Measurements from ENCODE around the gene NAA10. TPM values are rescaled to one million over a fixed set of nuclear protein-coding genes. Genes with fewer than 3 reads are reported as not detected.
A peak's percentile ranks its signal among the peaks of the same experiment; 100 is the strongest.

NAA10 gene
- total RNA-seq, 1 experiment from 2014 or later = 246 TPM

GRCh38 chrX:153885968-153886903, 48.6 kb downstream of the NAA10 start, which contains the start of gene L1CAM:
Gene L1CAM (minus strand): TSS chrX:153886173. CDS start chrX:153875836, 10,337 bp downstream.
- peaks cover 57% of the 10 kb centered on the region for H3K4me1 ChIP-seq (ENCODE audit: control insufficient read depth, insufficient read depth, low read length)
- ATAC-seq = peak; percentile 56
- H3K4me3 ChIP-seq (ENCODE audit: low read depth in 2 of 2, low read length in 2 of 2) = peak within 1 kb of the TSS; percentile 62 to 74
- TF ChIP-seq SIN3A (IDR thresholded peaks at IDR 0.05; ENCODE audit: borderline replicate concordance, insufficient read depth, low read depth, low read length) (0 out of 2 replicates have a peak, but pooled peaks have one; percentile 37), TCF7L2 (IDR thresholded peaks at IDR 0.05; ENCODE audit: low read depth, low read length) (no peak), REST (IDR thresholded peaks at IDR 0.05; ENCODE audit: insufficient read depth in 1 of 2, low read depth in 2 of 2, low read length in 1 of 2) (no peak), POLR2AphosphoS5 (IDR thresholded peaks at IDR 0.05; ENCODE audit: low read depth, low read length) (peak; percentile 20; the same call in 1 of the 2 replicates), CTCF (IDR thresholded peaks at IDR 0.05) (no peak)
- POLR2A ChIA-PET = interaction anchor here (0.7 kb wide), 1 partner anchor 424 kb away, joined by 7 read pairs; no protein-coding TSS in a partner anchor
- H3K27me3 ChIP-seq (ENCODE audit: control insufficient read depth, insufficient read depth, low read length) = no peaks in the 10 kb centered on the region
- H3K27ac ChIP-seq (ENCODE audit: low read length) = peak within 1 kb of the TSS; percentile 89
- in situ Hi-C loops (cut with HindIII; ENCODE audit: low pct_unique_long_range_greater_than_20kb, low sequenced_read_pairs) = no loop called here
- no peaks in the 10 kb centered on the region for H3K36me3 ChIP-seq (ENCODE audit: control insufficient read depth, insufficient read depth, low read length)
- intact Hi-C loops (cut with micrococcal nuclease; ENCODE audit: unreplicated experiment) = loop anchor here (10.0 kb wide), 2 partner anchors 81 to 121 kb away; partner anchors contain the start of gene PLXNB3
- BruUV-seq (replicated peaks) = no TSS peak
- CTCF ChIA-PET = interaction anchor here (0.6 to 1.6 kb wide), 2 partner anchors 37 to 199 kb away, joined by 3 to 10 read pairs; partner anchors contain the start of gene SLC6A8
- H3K9me3 ChIP-seq (ENCODE audit: control insufficient read depth, insufficient read depth, low read depth, low read length) = no peaks in the 10 kb centered on the region
- no peak for DNase-seq (ENCODE audit: low read depth, low spot score)

DNA sequence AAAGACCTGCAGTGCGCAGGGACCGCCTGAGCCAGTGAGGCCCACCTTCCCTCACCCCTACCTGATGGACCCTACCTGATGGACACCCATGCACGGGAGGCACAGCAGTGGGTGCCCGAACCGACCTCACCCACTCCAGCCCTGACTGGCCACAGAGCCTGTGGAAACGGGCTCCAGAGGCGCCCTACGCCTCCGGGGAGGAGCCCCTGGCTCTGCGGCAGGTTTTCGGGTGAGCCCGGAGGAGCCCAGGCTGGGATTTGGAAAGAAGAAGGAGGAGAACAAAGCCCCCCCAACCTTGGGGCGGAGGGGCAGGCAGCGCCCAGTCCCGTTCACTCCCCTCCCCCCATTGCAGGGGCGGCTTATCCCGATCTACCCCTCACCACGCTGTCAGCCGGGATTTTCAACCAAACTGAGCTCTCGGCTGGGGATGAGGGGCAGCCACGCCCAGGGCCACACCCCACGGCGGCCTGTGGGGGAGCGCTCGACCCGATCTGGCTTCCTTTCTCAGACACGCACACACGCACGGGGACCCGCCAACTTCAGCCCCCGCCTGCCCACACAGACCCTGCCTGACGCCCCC, 49.5 kb downstream of the NAA10 start:
- H3K9me3 ChIP-seq (ENCODE audit: control insufficient read depth, insufficient read depth, low read depth, low read length) = no peaks in the 10 kb centered on the region
- ATAC-seq (peak; percentile 43), DNase-seq (ENCODE audit: low read depth, low spot score) (no peak)
- CTCF ChIA-PET = interaction anchor here (0.6 kb wide), 1 partner anchor 80 kb away, joined by 4 read pairs; no protein-coding TSS in a partner anchor
- intact Hi-C loops (cut with micrococcal nuclease; ENCODE audit: unreplicated experiment) = loop anchor here (10.0 kb wide), 2 partner anchors 80 to 120 kb away; partner anchors contain the start of gene PLXNB3
- peak overlapping the region; percentile 89 for H3K27ac ChIP-seq (ENCODE audit: low read length)
- no TSS peak for BruUV-seq (replicated peaks)
- in situ Hi-C loops (cut with HindIII; ENCODE audit: low pct_unique_long_range_greater_than_20kb, low sequenced_read_pairs) = no loop called here
- H3K36me3 ChIP-seq (ENCODE audit: control insufficient read depth, insufficient read depth, low read length) = no peaks in the 10 kb centered on the region
- H3K4me1 ChIP-seq (ENCODE audit: control insufficient read depth, insufficient read depth, low read length) = peaks cover 67% of the 10 kb centered on the region
- no peaks in the 10 kb centered on the region for H3K27me3 ChIP-seq (ENCODE audit: control insufficient read depth, insufficient read depth, low read length)
- H3K4me3 ChIP-seq (ENCODE audit: low read depth in 2 of 2, low read length in 2 of 2) = peak overlapping the region; percentile 62 to 74
- TF ChIP-seq SIN3A (IDR thresholded peaks at IDR 0.05; ENCODE audit: borderline replicate concordance, insufficient read depth, low read depth, low read length) = no peak
- no peak; the same call in 1 of the 2 replicates for TF ChIP-seq POLR2AphosphoS5 (IDR thresholded peaks at IDR 0.05; ENCODE audit: low read depth, low read length)
- TF ChIP-seq REST (IDR thresholded peaks at IDR 0.05; ENCODE audit: insufficient read depth in 1 of 2, low read depth in 2 of 2, low read length in 1 of 2) = no peak
- TF ChIP-seq TCF7L2 (IDR thresholded peaks at IDR 0.05; ENCODE audit: low read depth, low read length) = no peak
- no peak for TF ChIP-seq CTCF (IDR thresholded peaks at IDR 0.05)
- POLR2A ChIA-PET = interaction anchor here (0.6 kb wide), 1 partner anchor 24 kb away, joined by 3 read pairs; no protein-coding TSS in a partner anchor

Measured in Panc1 (cell line).